ENCODE measurements around the gene HUWE1. TPM values are rescaled to one million over a fixed set of nuclear protein-coding genes. Genes with fewer than 3 reads are reported as not detected.

The HUWE1 gene
- total and polyA plus RNA-seq, 2 of the 13 experiments (the other 11 are each of a cell fraction or from before 2014, with no cell fraction given): 63.2 to 68.1 TPM

DNA sequence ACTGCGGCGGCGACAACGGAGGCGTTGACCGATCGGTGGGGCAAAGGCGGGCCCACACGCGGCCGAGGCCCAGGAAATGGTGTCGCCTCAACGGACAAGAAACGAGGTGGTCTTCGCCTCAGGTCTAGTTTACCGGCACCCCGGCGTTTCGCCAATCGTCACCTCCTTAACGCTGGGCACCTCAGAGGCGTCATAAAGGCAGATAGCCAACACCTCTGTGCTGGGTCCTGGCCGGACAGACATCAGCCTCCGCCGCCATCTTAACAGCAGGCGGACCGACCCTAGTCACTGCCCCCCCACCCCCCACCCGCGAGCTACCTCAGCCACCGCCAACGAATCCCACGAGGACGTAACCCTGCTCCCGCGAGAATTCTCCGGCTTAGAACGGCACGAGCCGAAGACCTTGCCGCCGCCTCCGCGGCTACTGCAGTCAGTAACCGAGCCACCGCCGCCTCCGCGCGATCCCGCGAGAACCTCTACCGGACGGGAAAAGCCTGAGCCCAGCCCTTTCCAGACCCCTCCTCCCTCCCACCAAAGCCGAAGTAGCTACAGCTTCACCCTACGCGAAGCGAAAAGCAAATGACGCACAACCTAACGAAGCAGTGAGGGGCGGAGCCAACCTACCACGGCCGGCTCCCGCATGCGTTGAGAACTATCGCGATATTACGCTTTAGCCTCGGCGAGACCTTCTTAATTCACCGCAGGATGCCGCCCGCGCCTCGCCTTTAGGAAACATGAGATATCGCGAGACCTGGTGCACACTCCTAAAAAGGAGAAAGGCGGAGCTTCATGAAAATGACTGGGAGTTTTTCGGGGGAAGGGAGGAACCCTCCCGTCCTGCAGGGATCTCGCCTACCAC is 2.7 kb downstream of the HUWE1 start (continued):
- TF ChIP-seq, protein P1, sequence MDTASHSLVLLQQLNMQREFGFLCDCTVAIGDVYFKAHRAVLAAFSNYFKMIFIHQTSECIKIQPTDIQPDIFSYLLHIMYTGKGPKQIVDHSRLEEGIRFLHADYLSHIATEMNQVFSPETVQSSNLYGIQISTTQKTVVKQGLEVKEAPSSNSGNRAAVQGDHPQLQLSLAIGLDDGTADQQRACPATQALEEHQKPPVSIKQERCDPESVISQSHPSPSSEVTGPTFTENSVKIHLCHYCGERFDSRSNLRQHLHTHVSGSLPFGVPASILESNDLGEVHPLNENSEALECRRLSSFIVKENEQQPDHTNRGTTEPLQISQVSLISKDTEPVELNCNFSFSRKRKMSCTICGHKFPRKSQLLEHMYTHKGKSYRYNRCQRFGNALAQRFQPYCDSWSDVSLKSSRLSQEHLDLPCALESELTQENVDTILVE (CRISPR knock-in tag; IDR thresholded peaks at IDR 0.05): peak; percentile 20; the same call in 1 of the 2 replicates
- TF ChIP-seq DPF2 (CRISPR knock-in tag; IDR thresholded peaks at IDR 0.05; ENCODE audit: borderline replicate concordance, low read depth) (no peak), HES4 (CRISPR knock-in tag; IDR thresholded peaks at IDR 0.05; ENCODE audit: borderline replicate concordance) (0 out of 2 replicates have a peak, but pooled peaks have one; percentile 29), IKZF5 (CRISPR knock-in tag; IDR thresholded peaks at IDR 0.05) (0 out of 2 replicates have a peak, but pooled peaks have one; percentile 21), SRY (CRISPR knock-in tag; IDR thresholded peaks at IDR 0.05) (no peak), MLXIP (CRISPR knock-in tag; IDR thresholded peaks at IDR 0.05; ENCODE audit: borderline replicate concordance) (no peak), ZNF143 (CRISPR knock-in tag; IDR thresholded peaks at IDR 0.05) (no peak), NFE2 (CRISPR knock-in tag; IDR thresholded peaks at IDR 0.05) (no peak), U2AF2 (IDR thresholded peaks at IDR 0.05; ENCODE audit: low read depth, low read length) (no peak), RBM22 (optimal IDR thresholded peaks at IDR 0.05; ENCODE audit: low read length) (peak; percentile 18), NR2C2 (CRISPR knock-in tag; IDR thresholded peaks at IDR 0.05; ENCODE audit: borderline replicate concordance) (peak; percentile 85), YY1 (IDR thresholded peaks at IDR 0.05; ENCODE audit: insufficient read depth, insufficient replicate concordance, low read depth, low read length) (peak; percentile 88), SRSF1 (optimal IDR thresholded peaks at IDR 0.05; ENCODE audit: low read depth, low read length) (peak; percentile 80), ZNF609 (CRISPR knock-in tag; IDR thresholded peaks at IDR 0.05; ENCODE audit: borderline replicate concordance) (0 out of 2 replicates have a peak, but pooled peaks have one; percentile 25), ZNF350 (CRISPR knock-in tag; IDR thresholded peaks at IDR 0.05; ENCODE audit: borderline replicate concordance, low read depth) (no peak)
- TF ChIP-seq, protein P2, sequence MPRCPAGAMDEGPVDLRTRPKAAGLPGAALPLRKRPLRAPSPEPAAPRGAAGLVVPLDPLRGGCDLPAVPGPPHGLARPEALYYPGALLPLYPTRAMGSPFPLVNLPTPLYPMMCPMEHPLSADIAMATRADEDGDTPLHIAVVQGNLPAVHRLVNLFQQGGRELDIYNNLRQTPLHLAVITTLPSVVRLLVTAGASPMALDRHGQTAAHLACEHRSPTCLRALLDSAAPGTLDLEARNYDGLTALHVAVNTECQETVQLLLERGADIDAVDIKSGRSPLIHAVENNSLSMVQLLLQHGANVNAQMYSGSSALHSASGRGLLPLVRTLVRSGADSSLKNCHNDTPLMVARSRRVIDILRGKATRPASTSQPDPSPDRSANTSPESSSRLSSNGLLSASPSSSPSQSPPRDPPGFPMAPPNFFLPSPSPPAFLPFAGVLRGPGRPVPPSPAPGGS (CRISPR knock-in tag; IDR thresholded peaks at IDR 0.05): 0 out of 2 replicates have a peak, but pooled peaks have one; percentile 20
